ENCODE measurements around the gene ASIC4.

- no peak for TF ChIP-seq CEBPB (IDR thresholded peaks at IDR 0.05; ENCODE audit: low read depth, low read length)
- no peak for TF ChIP-seq CTCF (conservative IDR thresholded peaks at IDR 0.05; ENCODE audit: low read depth, low read length)
- TF ChIP-seq POLR2A (IDR thresholded peaks at IDR 0.05; ENCODE audit: low read depth, low read length) = no peak
- TF ChIP-seq RAD21 (IDR thresholded peaks at IDR 0.05; ENCODE audit: low read length) = no peak
- no peak for TF ChIP-seq BHLHE40 (IDR thresholded peaks at IDR 0.05; ENCODE audit: low read depth, low read length)
Measured at GRCh38 chr2:219524817-219525216, 10.5 kb downstream of the ASIC4 start.
